ENCODE data around the gene ENOX1. TPM values are rescaled to one million over a fixed set of nuclear protein-coding genes. Genes with fewer than 3 reads are reported as not detected.

Gene ENOX1
- total and polyA plus RNA-seq, 7 donors = 0.23 to 20.2 (median 11.1) TPM

DNA sequence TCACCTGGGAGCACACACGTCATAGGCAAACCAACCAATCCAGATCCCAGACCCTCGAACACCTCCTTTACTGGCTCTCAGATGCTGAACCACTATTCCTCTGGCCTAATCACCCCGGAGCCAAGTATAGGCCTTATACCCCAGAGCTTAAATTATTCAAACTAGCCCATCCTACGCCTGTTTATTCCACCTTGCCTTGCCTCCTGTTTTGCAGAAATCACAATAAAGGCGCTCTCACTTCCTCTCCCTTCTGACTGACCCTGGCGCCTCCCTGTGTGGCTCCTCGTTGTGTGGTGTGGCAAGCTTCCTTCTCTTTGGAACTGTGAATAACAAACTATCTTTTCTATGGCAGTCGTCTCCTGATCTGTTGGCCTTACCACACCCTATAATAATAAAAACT lies 354.9 kb downstream of the ENOX1 start:
- no peak for TF ChIP-seq POLR2AphosphoS5 (IDR thresholded peaks at IDR 0.05)
- TF ChIP-seq POLR2A (IDR thresholded peaks at IDR 0.05) = no peak
- TF ChIP-seq EP300 (IDR thresholded peaks at IDR 0.05) = no peak
- TF ChIP-seq, protein P1, sequence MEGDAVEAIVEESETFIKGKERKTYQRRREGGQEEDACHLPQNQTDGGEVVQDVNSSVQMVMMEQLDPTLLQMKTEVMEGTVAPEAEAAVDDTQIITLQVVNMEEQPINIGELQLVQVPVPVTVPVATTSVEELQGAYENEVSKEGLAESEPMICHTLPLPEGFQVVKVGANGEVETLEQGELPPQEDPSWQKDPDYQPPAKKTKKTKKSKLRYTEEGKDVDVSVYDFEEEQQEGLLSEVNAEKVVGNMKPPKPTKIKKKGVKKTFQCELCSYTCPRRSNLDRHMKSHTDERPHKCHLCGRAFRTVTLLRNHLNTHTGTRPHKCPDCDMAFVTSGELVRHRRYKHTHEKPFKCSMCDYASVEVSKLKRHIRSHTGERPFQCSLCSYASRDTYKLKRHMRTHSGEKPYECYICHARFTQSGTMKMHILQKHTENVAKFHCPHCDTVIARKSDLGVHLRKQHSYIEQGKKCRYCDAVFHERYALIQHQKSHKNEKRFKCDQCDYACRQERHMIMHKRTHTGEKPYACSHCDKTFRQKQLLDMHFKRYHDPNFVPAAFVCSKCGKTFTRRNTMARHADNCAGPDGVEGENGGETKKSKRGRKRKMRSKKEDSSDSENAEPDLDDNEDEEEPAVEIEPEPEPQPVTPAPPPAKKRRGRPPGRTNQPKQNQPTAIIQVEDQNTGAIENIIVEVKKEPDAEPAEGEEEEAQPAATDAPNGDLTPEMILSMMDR (IDR thresholded peaks at IDR 0.05) = no peak
- Histone ChIP-seq H3K4me1 (peaks cover 0 to 40% (median 21%) of the 10 kb centered on the region in 4 donors), H3K9me3 (no peaks in the 10 kb centered on the region), H3K36me3 (no peaks in the 10 kb centered on the region), H3K4me3 (no peak overlapping the region), H3K27me3 (no peaks in the 10 kb centered on the region), H3K27ac (no peak overlapping the region)
- intact Hi-C loops (cut with DNase I) = no loop called here
- 77 to 84% methylated on average over 8 of the region's 8 CpGs for whole genome bisulfite sequencing, 2 donors
- no peak for DNase-seq

DNA sequence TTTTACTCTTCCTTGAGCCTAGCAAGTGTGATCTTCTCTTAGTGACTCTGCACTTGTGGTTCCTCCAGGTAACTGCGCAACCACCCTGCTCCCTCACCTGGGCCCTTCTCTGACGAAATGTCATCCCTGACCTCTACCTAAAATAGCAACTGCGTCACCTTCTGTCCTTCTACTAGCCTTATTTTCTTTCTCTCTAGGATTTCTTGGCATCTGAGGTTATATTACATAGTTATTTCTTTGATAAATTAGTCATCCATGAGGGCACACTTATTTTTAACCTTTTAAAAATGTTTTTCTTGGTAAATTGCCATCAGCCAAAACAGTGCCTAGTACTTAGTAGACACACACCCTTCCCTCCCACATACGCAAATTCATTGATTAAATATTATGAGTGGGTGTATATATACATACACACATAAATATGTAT lies 355.5 kb downstream of the ENOX1 start:
- TF ChIP-seq POLR2A (IDR thresholded peaks at IDR 0.05) (no peak), POLR2AphosphoS5 (IDR thresholded peaks at IDR 0.05) (no peak)
- TF ChIP-seq, protein P1 (IDR thresholded peaks at IDR 0.05) = no peak
- H3K4me3 ChIP-seq = no peak overlapping the region
- peaks cover 0 to 45% (median 26%) of the 10 kb centered on the region in 4 donors for H3K4me1 ChIP-seq
- no peaks in the 10 kb centered on the region for H3K9me3 ChIP-seq
- H3K36me3 ChIP-seq = no peaks in the 10 kb centered on the region
- DNase-seq = no peak
- H3K27me3 ChIP-seq = no peaks in the 10 kb centered on the region
- H3K27ac ChIP-seq = no peak overlapping the region
- 90 to 92% methylated on average over 4 of the region's 4 CpGs for WGBS, 2 donors
- intact Hi-C loops (cut with DNase I) = no loop called here

DNA sequence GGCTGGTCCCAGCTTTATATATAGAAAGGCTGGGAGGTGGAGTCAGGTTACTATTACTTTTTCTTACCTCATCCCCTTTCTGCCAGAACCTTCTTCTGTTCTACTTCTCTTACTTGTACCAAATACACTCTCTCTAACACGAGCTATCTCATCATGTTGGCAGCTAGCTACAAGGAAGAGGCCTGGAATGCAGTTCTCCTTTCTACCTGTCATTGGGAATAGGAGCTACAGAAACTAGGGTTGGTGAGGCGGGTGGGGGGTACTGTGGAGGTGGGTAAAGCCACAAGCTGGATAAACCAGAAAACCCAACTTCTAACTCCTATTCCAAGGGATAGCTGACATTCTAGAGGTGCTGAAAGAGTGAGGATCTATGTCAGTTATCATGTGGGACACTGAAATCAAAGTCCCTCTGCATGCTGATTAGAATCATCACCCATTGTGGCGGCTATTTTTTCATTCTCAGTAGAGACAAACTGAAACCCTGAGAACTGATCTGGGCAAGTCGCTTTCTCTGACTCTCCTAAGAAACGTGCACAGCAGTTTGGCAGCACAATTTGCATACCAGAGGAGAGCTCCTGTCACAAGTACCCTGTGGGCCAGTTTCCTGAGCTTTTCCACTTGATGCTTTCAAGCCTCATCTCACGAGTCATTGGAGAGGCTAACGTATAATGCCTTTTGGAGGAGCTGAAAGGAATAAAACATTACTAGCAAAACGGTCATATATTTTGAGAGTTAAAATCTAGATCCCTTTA lies 358.1 kb downstream of the ENOX1 start:
- H3K27ac ChIP-seq = peak overlapping the region in 2 of 4 donors; percentile 35 to 42
- H3K27me3 ChIP-seq = no peaks in the 10 kb centered on the region
- peaks cover 0 to 69% (median 38%) of the 10 kb centered on the region in 4 donors for H3K4me1 ChIP-seq
- WGBS, 2 donors = 81 to 83% methylated on average over 8 of the region's 8 CpGs
- intact Hi-C loops (cut with DNase I) = loop anchor here (5.0 kb wide), 1 partner anchor 359 kb away; the partner anchor contains the start of gene ENOX1
- TF ChIP-seq, protein P1 (IDR thresholded peaks at IDR 0.05) = no peak
- TF ChIP-seq POLR2AphosphoS5 (IDR thresholded peaks at IDR 0.05) = peak in 1 of 4 donors; percentile 12
- no peaks in the 10 kb centered on the region for H3K36me3 ChIP-seq
- no peak overlapping the region for H3K4me3 ChIP-seq
- no peaks in the 10 kb centered on the region for H3K9me3 ChIP-seq
- no peak for DNase-seq

DNA sequence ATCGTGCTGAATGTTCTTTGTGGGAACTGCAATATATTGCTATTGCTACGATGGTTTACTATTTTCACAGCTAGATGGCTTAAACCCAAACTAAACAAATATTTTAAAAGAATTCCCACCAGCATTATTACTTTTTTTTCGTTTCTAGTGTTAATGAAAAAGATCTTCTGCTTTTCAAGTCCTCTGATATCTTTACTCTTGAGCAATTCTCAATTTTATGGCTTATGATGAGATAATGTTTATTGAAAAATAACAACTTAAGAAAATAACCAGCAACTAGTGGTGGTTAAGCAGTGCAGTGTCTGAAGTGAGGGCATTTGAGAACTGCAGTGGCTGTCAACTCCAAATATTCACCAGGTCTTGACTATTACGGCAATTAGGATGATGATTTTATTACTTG lies 360.4 kb downstream of the ENOX1 start:
- Histone ChIP-seq H3K4me3 (no peak overlapping the region), H3K9me3 (no peaks in the 10 kb centered on the region), H3K27me3 (no peaks in the 10 kb centered on the region), H3K36me3 (no peaks in the 10 kb centered on the region), H3K4me1 (peaks cover 0 to 60% (median 46%) of the 10 kb centered on the region in 4 donors), H3K27ac (peak overlapping the region in 2 of 4 donors; percentile 11 to 21)
- DNase-seq = no peak
- 56 to 63% methylated on average over 4 of the region's 4 CpGs for WGBS, 2 donors
- TF ChIP-seq EP300 (IDR thresholded peaks at IDR 0.05) = no peak
- TF ChIP-seq, protein P1 (IDR thresholded peaks at IDR 0.05) = no peak
- TF ChIP-seq POLR2AphosphoS5 (IDR thresholded peaks at IDR 0.05) = no peak
- TF ChIP-seq POLR2A (IDR thresholded peaks at IDR 0.05) = no peak
- intact Hi-C loops (cut with DNase I) = loop anchor here (5.0 kb wide), 1 partner anchor 361 kb away; the partner anchor contains the start of gene ENOX1
